GM12878 (cell line): ENCODE results near the gene ATN1.

ENCODE experiments used
- POLR2AphosphoS2 ChIP-seq: IDR thresholded peaks from 2 replicates; pipeline ENCODE4 v1.6.1; 2011; ENCODE audit warnings: low read depth, mild to moderate bottlenecking, low read length, improper control_type of control experiment, moderate library complexity
- RUNX3 ChIP-seq: IDR thresholded peaks from 2 replicates; pipeline ENCODE4 v1.6.1; 2012; ENCODE audit warnings: low read length, inconsistent platforms
- SUZ12 ChIP-seq: fragments of 200-600 bp; sonication (generic); IDR thresholded peaks from one replicate; pipeline ENCODE4 v1.6.1; 2018; ENCODE audit warnings: antibody characterized with exemption, mild to moderate bottlenecking; ENCODE audit not compliant: unreplicated experiment

DNA sequence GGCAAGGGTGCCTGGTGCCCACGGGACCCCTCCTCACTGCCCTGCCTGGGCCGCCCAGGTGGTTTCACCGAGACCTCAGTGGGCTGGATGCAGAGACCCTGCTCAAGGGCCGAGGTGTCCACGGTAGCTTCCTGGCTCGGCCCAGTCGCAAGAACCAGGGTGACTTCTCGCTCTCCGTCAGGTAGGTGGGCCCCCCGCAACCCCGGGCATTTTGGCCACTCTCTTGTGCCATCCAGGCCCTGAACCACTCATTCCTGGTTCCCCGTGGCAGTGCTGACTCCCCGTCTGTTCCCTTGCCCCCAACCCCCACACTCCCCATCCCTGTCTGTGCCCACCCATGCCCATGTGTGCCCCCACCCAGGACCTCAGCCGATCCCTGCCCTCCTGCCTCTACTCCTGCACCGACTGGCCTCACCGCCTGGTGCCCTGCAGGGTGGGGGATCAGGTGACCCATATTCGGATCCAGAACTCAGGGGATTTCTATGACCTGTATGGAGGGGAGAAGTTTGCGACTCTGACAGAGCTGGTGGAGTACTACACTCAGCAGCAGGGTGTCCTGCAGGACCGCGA is 23.9 kb downstream of the ATN1 start:
- TF ChIP-seq POLR2AphosphoS2 = no peak; the same call in 1 of the 2 replicates
- no peak for TF ChIP-seq SUZ12
- no peak for TF ChIP-seq RUNX3
